KOPT-K1 (cell line): ENCODE measurements around the gene SH3BP5L.
"Not testable (repeated sequence)": the region's sequence is repeated elsewhere in the genome, so short reads cannot be mapped to it uniquely, and the experiment has no call there.

Experiments
- H3K27ac ChIP-seq: fragments of 200-600 bp; sonication (generic); 2 replicates; pipeline ENCODE4 v1.5.1; 2016; ENCODE audit warnings: antibody characterized with exemption, mild to moderate bottlenecking, low read depth, low read length; ENCODE audit not compliant: poor library complexity, severe bottlenecking
- H3K36me3 ChIP-seq: fragments of 200-600 bp; sonication (generic); 2 replicates; pipeline ENCODE4 v1.5.1; 2017; ENCODE audit warnings: antibody characterized with exemption, mild to moderate bottlenecking, low read length, moderate library complexity; ENCODE audit not compliant: insufficient read depth
- H3K9me3 ChIP-seq: fragments of 200-600 bp; sonication (generic); 2 replicates; pipeline ENCODE4 v1.5.1; 2017; ENCODE audit warnings: antibody characterized with exemption, low read length, mild to moderate bottlenecking; ENCODE audit not compliant: insufficient read depth, poor library complexity, severe bottlenecking

The SH3BP5L gene

GRCh38 chr1:248811514-248812490 is 13.9 kb downstream of the SH3BP5L start:
- Histone ChIP-seq H3K36me3 (peaks cover 59% of the 10 kb centered on the region), H3K27ac (no peak overlapping the region), H3K9me3 (no peaks in the 10 kb centered on the region)

GRCh38 chr1:248810727-248811513 is 14.8 kb downstream of the SH3BP5L start:
- no peaks in the 10 kb centered on the region for H3K9me3 ChIP-seq
- H3K36me3 ChIP-seq, result peaks cover 50% of the 10 kb centered on the region
- no peak overlapping the region for H3K27ac ChIP-seq

GRCh38 chr1:248810000-248810726 is 15.6 kb downstream of the SH3BP5L start:
- Histone ChIP-seq H3K27ac (no peak overlapping the region), H3K36me3 (peaks cover 43% of the 10 kb centered on the region), H3K9me3 (no peaks in the 10 kb centered on the region)

DNA sequence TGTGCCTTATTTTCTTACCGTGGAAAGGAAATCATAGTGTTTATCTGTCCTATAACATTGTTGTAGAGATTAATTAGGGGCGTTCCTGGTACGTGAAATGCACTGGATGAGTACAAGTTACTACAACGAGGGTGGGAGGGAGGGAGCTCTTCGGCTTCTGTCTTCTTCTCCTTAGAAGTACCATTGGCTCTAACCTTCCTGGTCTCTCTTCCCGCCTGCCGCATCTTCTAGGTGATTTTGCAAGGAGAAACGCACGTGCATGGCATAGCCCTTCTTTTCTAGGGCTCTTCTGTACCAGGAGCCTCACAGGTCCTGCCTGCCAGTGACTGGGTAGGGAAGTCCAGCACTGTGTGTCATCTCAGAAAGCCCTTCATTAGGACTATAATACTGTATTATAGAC is 16.8 kb downstream of the SH3BP5L start:
- Histone ChIP-seq H3K27ac (no peak overlapping the region), H3K36me3 (peaks cover 32% of the 10 kb centered on the region), H3K9me3 (no peaks in the 10 kb centered on the region)

DNA sequence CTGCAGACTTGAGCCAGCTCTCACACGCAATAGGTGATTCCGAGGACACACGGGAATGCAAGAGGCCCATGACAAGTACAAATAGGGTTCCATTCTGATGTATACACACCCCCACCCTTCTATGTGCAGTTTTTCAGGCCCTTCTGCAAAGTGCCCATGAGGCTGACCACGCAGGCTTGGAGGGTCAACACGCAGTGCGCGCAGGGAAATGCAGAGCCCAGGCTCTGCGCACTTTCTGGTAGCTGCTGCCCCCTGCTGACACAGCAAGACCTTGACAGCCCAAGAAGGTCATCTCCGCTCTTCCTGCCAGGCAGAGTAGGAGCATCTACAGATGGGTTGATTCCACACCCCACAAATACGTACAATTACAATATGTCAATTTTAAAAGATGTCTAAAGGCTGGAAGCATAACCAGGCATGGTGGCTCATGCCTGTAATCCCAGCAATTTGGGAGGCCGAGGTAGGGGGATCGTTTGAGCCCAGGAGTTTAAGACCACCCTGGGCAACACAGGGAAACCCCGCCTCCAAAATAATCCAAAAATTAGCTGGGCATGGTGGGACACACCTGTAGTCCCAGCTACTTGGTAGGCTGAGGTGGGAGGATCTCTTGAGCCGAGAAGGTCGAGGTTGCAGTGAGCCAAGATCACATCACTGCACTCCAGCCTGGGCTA is 18.5 kb downstream of the SH3BP5L start:
- peaks cover 15% of the 10 kb centered on the region; the same call in 1 of the 2 replicates for H3K36me3 ChIP-seq
- no peak overlapping the region for H3K27ac ChIP-seq
- H3K9me3 ChIP-seq, result no peaks in the 10 kb centered on the region

- no peak overlapping the region for H3K27ac ChIP-seq
- no peaks in the 10 kb centered on the region for H3K9me3 ChIP-seq
- H3K36me3 ChIP-seq, result peaks cover 2% of the 10 kb centered on the region; the same call in 1 of the 2 replicates
Measured at GRCh38 chr1:248805876-248806275, 19.8 kb downstream of the SH3BP5L start.

GRCh38 chr1:248804771-248805681 is 20.7 kb downstream of the SH3BP5L start:
- no peak overlapping the region for H3K27ac ChIP-seq
- H3K9me3 ChIP-seq, result no peaks in the 10 kb centered on the region
- H3K36me3 ChIP-seq, result no peaks in the 10 kb centered on the region

GRCh38 chr1:248803501-248803900 is 22.2 kb downstream of the SH3BP5L start:
- H3K36me3 ChIP-seq, H3K27ac ChIP-seq, H3K9me3 ChIP-seq: not testable (repeated sequence)

GRCh38 chr1:248802454-248802853 is 23.3 kb downstream of the SH3BP5L start:
- Histone ChIP-seq H3K9me3 (no peaks in the 10 kb centered on the region), H3K27ac (no peak overlapping the region), H3K36me3 (no peaks in the 10 kb centered on the region)

GRCh38 chr1:248800459-248800858 is 25.3 kb downstream of the SH3BP5L start:
- no peaks in the 10 kb centered on the region for H3K36me3 ChIP-seq
- no peak overlapping the region for H3K27ac ChIP-seq
- no peaks in the 10 kb centered on the region for H3K9me3 ChIP-seq

GRCh38 chr1:248798791-248799190 is 26.9 kb downstream of the SH3BP5L start:
- Histone ChIP-seq H3K9me3 (no peaks in the 10 kb centered on the region), H3K27ac (no peak overlapping the region), H3K36me3 (no peaks in the 10 kb centered on the region)

DNA sequence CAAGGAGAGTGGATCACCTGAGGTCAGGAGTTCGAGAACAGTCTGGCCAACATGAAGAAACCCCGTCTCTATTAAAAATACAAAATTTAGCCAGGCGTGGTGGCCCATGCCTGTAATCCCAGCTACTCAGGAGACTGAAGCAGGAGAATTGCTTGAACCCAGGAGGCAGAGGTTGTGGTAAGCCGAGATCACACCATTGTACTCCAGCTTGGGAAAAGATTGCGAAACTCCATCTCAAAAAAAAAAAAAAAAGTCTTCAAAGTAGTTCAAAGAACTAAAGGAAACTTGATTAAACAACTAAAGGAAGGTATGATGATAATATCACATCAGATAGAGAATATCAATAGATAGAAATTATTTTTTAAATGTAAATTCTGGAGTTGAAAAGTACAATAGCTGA is 31.1 kb downstream of the SH3BP5L start:
- not testable (repeated sequence) for H3K27ac ChIP-seq, H3K36me3 ChIP-seq, H3K9me3 ChIP-seq

- Histone ChIP-seq H3K9me3 (no peaks in the 10 kb centered on the region), H3K36me3 (no peaks in the 10 kb centered on the region), H3K27ac (no peak overlapping the region)
Measured at GRCh38 chr1:248793592-248793991, 32.1 kb downstream of the SH3BP5L start.

GRCh38 chr1:248792342-248792741 is 33.4 kb downstream of the SH3BP5L start:
- Histone ChIP-seq H3K9me3 (no peaks in the 10 kb centered on the region), H3K27ac (no peak overlapping the region), H3K36me3 (no peaks in the 10 kb centered on the region)
